Measurements from ENCODE around the gene THAP3. TPM values are rescaled to one million over a fixed set of nuclear protein-coding genes. Genes with fewer than 3 reads are reported as not detected.
"Not testable (repeated sequence)": the region's sequence is repeated elsewhere in the genome, so short reads cannot be mapped to it uniquely, and the experiment has no call there.

THAP3 gene
- total RNA-seq, 1 donor from 2014 or later = 17.1 TPM

GRCh38 chr1:6590046-6590445 lies 34.6 kb upstream of the THAP3 start:
- no peak for DNase-seq (ENCODE audit: low spot score)

DNA sequence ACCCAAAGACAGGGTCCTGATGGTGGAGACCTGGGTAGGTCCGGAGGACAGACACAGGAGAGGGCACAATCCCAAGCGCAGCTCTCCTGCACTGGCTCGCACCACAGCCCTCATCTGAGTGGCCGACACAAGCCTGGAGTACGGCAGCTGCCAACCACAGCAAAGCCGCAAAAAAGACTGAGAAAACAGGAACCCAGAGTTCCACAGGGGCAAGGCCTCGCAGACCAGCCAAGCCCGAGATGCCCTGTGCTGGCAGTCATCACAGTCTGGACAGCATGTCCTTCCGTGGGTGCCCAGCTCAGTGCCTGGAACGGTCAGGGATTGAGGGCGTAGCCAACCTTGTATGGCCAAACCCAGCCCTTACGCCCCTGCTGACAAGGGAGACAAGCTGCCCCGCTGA lies 33.4 kb upstream of the THAP3 start:
- DNase-seq (ENCODE audit: low spot score) = no peak

GRCh38 chr1:6591644-6592043 lies 33.0 kb upstream of the THAP3 start:
- no peak for DNase-seq (ENCODE audit: low spot score)

DNA sequence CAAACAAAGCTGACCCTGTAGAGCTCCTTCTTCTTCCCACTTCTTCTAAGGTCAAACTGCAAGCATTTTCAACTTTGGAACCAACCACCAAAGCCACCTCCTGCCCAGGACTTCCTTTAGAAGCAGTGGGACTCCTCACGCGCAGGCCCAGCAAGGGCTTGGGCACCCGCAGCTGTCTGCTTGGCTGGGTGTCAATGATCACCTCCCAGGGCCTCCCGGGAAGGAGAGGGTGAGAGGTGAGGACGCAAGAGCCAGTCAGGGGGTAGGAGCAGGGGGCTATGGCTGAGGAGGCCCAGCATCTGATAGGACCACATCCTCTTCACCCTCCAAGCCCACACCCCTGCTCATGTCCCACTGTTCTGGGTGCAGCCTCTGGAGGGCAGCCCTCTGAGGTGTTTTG lies 32.2 kb upstream of the THAP3 start:
- DNase-seq (ENCODE audit: low spot score) = no peak

DNA sequence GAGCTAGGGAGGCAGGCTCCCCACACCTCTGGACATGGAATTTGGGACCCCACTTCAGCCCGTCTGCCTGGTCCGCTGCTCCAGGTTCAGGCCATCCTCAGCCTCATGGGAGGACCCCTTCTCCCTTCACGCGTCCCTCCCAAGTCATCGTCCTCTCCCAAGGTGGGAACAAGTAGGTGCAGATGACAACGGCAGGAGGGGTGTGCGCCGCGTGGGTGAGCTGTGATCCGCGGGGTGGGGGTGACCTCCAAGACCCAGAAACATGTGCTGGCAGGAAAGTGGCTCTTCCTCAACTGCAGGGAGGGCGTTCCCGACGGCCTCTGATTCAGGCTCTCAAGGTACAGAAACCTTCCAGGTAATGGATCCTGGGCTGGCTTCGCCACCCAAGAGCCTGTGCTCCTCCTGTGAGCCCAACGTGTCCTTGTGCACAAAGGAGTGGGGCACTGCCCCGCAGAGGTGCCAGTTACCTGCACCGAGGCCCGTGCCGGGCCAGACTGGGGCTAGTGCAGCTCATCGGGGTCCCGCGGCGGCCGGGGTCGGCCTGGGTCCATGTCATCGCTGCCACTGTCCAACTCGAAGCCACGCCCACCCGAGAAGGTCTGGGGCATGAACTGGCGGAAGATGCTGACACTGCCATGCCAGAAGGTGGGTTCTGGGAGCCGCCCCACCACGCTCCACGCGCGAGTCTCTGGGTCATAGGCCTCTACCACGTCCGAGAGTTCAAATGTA lies 31.6 kb upstream of the THAP3 start:
- no peak for DNase-seq (ENCODE audit: low spot score)

- no peak for DNase-seq (ENCODE audit: low spot score)
These were observed 30.9 kb upstream of the THAP3 start for GRCh38 chr1:6593810-6594209.

DNA sequence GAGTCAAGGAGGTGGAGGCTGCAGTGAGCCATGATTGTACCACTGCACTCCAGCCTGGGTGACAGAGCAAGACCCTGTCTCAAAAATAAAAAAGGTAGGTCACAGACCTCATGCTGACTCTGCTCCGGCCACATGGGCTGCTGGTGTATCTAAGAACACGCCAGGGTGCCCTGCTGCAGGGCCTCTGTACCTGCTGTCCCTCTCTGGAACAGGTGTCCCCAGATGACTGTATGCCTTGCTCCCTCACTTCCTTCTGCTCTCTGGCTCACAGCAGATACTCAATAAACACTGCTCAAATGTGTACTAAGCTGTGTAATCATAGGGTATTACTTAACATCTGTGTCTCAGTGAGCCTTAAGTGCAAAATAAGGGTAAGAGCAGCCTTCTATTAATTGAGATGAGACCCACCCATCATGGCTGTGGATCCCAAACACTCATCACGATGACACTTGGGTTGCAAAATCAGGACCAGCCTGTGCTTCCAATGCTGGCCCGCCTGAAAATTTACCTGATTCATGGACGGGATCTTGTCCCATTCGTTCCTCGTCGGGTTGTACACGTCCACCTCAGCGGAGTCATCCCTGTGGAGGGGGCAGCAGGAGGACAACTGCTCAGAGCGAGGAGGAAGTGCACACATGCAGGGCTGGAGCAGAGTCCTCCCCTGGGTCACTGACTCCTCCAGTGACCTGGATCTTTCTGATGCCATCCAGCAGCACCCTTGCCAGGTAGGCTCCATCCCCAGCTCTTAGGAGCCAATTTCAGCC lies 29.5 kb upstream of the THAP3 start:
- no peak for DNase-seq (ENCODE audit: low spot score)

- no peak for DNase-seq (ENCODE audit: low spot score)
These were observed 28.3 kb upstream of the THAP3 start for GRCh38 chr1:6596351-6596750.

GRCh38 chr1:6596886-6597776 lies 27.5 kb upstream of the THAP3 start:
- DNase-seq (ENCODE audit: low spot score) = no peak

DNA sequence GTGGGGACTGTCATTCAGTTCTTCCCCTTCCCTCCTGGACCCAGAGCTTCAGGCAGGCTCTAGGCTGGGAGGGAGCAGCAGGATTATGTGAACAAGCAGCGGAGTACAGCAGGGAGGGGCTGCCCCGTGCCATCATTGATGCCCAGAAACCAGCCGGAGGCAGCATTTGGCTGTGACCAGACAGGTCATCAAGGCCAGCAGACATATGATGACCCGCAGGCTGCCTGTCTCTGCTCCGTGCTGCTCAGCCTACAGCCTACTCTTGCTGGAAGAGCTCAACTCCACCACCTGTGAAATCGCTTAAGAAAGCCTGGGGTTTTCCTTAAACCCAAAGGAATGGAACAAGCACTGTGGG lies 26.9 kb upstream of the THAP3 start:
- no peak for DNase-seq (ENCODE audit: low spot score)

- no peak for DNase-seq (ENCODE audit: low spot score)
These were observed 25.3 kb upstream of the THAP3 start for GRCh38 chr1:6599141-6599975.

DNA sequence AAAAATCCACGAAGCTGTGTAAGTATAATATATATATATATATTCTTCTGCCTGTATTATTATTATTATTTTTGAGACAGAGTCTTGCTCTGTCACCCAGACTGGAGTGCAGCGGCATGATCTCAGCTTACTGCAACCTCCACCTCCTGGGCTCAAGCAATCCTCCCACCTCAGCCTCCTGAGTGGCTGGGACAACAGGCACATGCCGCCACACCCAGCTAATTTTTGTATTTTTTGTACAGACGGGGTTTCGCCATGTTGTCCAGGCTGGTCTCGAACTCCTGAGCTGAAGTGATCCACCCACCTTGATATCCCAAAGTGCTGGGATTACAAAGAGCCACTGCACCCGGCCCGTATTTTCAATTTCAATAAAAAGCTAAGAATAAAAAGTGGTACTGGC lies 24.7 kb upstream of the THAP3 start:
- DNase-seq (ENCODE audit: low spot score) = not testable (repeated sequence)

- no peak for DNase-seq (ENCODE audit: low spot score)
These were observed 24.1 kb upstream of the THAP3 start for GRCh38 chr1:6600410-6601048.

- DNase-seq (ENCODE audit: low spot score) = peak; percentile 90
These were observed 23.4 kb upstream of the THAP3 start for GRCh38 chr1:6601049-6601922.

GRCh38 chr1:6601923-6602668 lies 22.6 kb upstream of the THAP3 start:
- no peak for DNase-seq (ENCODE audit: low spot score)

- peak; percentile 90 for DNase-seq (ENCODE audit: low spot score)
These were observed 21.9 kb upstream of the THAP3 start, which contains the start of gene KLHL21 for GRCh38 chr1:6602669-6603237. TSS of gene KLHL21 (minus strand) at chr1:6602869. CDS start at chr1:6602817, 52 bp downstream.

- DNase-seq (ENCODE audit: low spot score) = peak; percentile 87
These were observed 21.3 kb upstream of the THAP3 start for GRCh38 chr1:6603238-6603914.

Measured in umbilical cord (tissue), 2 donors.